NCI-H2107 (cell line): Measurements from ENCODE around the gene CBFA2T3.
"Not testable (repeated sequence)": the region's sequence is repeated elsewhere in the genome, so short reads cannot be mapped to it uniquely, and the experiment has no call there.

Source experiments
- DNase-seq: peaks from one replicate; lab custom pipeline; 2025; lab: John Stamatoyannopoulos, UW

The CBFA2T3 gene

GRCh38 chr16:89012622-89012995 lies 35.6 kb upstream of the CBFA2T3 start:
- DNase-seq = no peak

GRCh38 chr16:89011909-89012621 lies 35.1 kb upstream of the CBFA2T3 start:
- no peak for DNase-seq

GRCh38 chr16:89010210-89010925 lies 33.4 kb upstream of the CBFA2T3 start:
- no peak for DNase-seq

- DNase-seq = no peak
These were observed 32.6 kb upstream of the CBFA2T3 start for GRCh38 chr16:89009343-89010209.

GRCh38 chr16:89008796-89009195 lies 31.8 kb upstream of the CBFA2T3 start:
- not testable (repeated sequence) for DNase-seq

- DNase-seq = no peak
These were observed 30.6 kb upstream of the CBFA2T3 start for GRCh38 chr16:89007371-89008249.

GRCh38 chr16:89006036-89006752 lies 29.2 kb upstream of the CBFA2T3 start:
- DNase-seq = no peak

GRCh38 chr16:89005201-89006035 lies 28.4 kb upstream of the CBFA2T3 start:
- no peak for DNase-seq

GRCh38 chr16:89004209-89004831 lies 27.3 kb upstream of the CBFA2T3 start:
- DNase-seq = no peak

- DNase-seq = no peak
These were observed 26.8 kb upstream of the CBFA2T3 start for GRCh38 chr16:89003831-89004208.

- DNase-seq = no peak
These were observed 26.1 kb upstream of the CBFA2T3 start for GRCh38 chr16:89002851-89003830.

GRCh38 chr16:89002081-89002480 lies 25.1 kb upstream of the CBFA2T3 start:
- not testable (repeated sequence) for DNase-seq

- DNase-seq = no peak
These were observed 24.4 kb upstream of the CBFA2T3 start for GRCh38 chr16:89001117-89002027.

- no peak for DNase-seq
These were observed 23.4 kb upstream of the CBFA2T3 start for GRCh38 chr16:89000207-89000959.

- DNase-seq = no peak
These were observed 22.6 kb upstream of the CBFA2T3 start for GRCh38 chr16:88999457-89000206.
